ENCODE data around the gene CTAGE9.
"Not testable (repeated sequence)": the region's sequence is repeated elsewhere in the genome, so short reads cannot be mapped to it uniquely, and the experiment has no call there.

CTAGE9 gene, protein sequence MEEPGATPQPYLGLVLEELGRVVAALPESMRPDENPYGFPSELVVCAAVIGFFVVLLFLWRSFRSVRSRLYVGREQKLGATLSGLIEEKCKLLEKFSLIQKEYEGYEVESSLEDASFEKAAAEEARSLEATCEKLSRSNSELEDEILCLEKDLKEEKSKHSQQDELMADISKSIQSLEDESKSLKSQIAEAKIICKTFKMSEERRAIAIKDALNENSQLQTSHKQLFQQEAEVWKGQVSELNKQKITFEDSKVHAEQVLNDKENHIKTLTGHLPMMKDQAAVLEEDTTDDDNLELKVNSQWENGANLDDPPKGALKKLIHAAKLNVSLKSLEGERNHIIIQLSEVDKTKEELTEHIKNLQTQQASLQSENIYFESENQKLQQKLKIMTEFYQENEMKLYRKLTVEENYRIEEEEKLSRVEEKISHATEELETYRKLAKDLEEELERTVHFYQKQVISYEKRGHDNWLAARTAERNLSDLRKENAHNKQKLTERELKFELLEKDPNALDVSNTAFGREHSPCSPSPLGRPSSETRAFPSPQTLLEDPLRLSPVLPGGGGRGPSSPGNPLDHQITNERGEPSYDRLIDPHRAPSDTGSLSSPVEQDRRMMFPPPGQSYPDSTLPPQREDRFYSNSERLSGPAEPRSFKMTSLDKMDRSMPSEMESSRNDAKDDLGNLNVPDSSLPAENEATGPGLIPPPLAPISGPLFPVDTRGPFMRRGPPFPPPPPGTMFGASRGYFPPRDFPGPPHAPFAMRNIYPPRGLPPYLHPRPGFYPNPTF

DNA sequence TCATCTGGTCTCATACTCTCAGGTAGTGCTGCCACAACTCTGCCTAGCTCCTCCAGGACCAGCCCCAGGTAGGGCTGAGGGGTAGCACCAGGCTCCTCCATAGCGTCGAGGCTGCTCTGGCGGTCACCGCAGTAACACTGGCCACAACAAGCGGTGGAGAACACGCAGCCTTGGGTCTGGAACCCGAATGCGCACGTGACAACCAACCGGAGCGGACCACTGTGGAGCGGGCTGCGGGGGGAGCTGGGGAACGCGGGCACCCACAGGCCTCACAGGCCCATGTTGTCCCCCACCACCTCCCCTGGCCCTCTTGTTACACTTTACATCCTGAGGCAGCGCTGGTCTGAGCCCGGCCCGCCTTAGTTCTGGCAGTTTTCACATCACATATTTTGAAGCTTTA is at the start of gene CTAGE9:
Gene CTAGE9, minus strand, starts transcription at position 101 of the 400 bp plus-strand sequence. Its CDS starts 0 bp downstream, at position 101.
- not testable (repeated sequence) for H3K27me3 ChIP-seq (ENCODE audit: insufficient read depth, low read length); H3K36me3 ChIP-seq (ENCODE audit: insufficient read depth, low read length); H3K27ac ChIP-seq (ENCODE audit: low read depth, low read length); H2AFZ ChIP-seq (ENCODE audit: low read length, unreplicated experiment); H3K4me3 ChIP-seq (ENCODE audit: low read depth, low read length); H3K4me1 ChIP-seq (ENCODE audit: control insufficient read depth, insufficient read depth, low read length, unreplicated experiment); H3K79me2 ChIP-seq (ENCODE audit: control insufficient read depth, insufficient read depth, low read length, unreplicated experiment)

DNA sequence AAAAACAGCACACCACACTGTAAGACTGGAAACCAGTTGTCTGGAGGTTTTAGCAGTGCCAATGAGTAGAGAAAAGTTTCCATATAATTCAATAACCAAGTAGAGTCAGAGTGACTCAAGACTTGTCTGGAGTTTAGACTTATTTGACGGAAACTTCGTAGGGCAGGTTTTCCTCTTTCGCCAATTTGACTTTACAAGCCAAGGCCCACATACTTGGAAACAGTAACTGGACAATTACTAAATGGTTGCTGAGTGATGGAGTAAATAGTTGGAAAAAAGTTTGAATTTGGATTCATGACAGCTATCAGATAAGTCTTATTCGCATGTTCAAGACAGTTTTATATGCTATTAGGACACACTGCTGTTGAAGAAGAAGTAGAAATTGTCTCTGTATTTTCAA is 48.1 kb upstream of the CTAGE9 start:
- H3K4me3 ChIP-seq (ENCODE audit: low read depth, low read length) = no peak overlapping the region
- H2AFZ ChIP-seq (ENCODE audit: low read length, unreplicated experiment) = no peak overlapping the region
- H3K4me1 ChIP-seq (ENCODE audit: control insufficient read depth, insufficient read depth, low read length, unreplicated experiment) = peaks cover 23% of the 10 kb centered on the region
- H3K36me3 ChIP-seq (ENCODE audit: insufficient read depth, low read length) = no peaks in the 10 kb centered on the region
- no peaks in the 10 kb centered on the region for H3K27me3 ChIP-seq (ENCODE audit: insufficient read depth, low read length)
- no peak overlapping the region for H3K27ac ChIP-seq (ENCODE audit: low read depth, low read length)
- no peaks in the 10 kb centered on the region for H3K79me2 ChIP-seq (ENCODE audit: control insufficient read depth, insufficient read depth, low read length, unreplicated experiment)

DNA sequence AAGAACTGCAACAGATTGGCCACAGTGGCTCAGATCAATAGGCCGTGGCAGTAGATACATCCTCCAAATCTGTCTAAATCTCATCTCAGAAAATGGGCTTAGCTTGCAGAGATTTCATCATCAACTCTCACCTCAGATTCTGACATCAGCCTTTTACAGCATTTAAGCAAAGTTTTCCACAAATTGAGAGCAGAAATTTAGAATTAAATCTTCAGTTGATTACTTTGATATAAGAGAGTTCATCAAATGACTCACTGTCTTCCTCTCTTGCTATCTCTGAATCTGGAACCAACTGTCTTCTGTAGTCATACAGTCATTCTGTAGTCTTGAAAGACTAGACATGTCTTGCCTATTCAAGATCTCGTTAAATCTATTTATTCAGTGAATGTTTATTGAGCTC is 45.2 kb upstream of the CTAGE9 start:
- H3K27me3 ChIP-seq (ENCODE audit: insufficient read depth, low read length) = no peaks in the 10 kb centered on the region
- peak overlapping the region; percentile 32 for H3K27ac ChIP-seq (ENCODE audit: low read depth, low read length)
- H3K4me3 ChIP-seq (ENCODE audit: low read depth, low read length) = no peak overlapping the region
- no peaks in the 10 kb centered on the region for H3K36me3 ChIP-seq (ENCODE audit: insufficient read depth, low read length)
- peaks cover 14% of the 10 kb centered on the region for H3K4me1 ChIP-seq (ENCODE audit: control insufficient read depth, insufficient read depth, low read length, unreplicated experiment)
- no peaks in the 10 kb centered on the region for H3K79me2 ChIP-seq (ENCODE audit: control insufficient read depth, insufficient read depth, low read length, unreplicated experiment)
- peak overlapping the region; percentile 22 for H2AFZ ChIP-seq (ENCODE audit: low read length, unreplicated experiment)

DNA sequence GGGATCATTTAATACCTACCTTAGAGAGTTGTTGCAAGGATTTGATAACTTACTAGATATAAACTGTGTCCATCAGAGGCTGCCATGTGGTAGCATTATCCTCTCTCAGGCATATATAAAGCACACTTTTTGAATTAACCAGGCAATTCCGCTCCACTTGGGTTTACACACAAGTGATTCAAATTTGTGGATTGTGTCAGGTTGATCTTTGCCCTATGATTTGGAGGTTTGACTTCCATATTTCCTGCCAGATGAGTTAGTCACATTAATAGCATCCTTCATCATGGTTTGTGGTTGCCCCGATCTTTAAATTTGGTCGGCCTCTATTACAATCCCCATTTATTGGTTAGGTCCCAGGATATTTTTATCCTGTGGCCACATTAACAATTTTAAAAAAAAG is 44.8 kb upstream of the CTAGE9 start:
- Histone ChIP-seq H3K36me3 (ENCODE audit: insufficient read depth, low read length) (no peaks in the 10 kb centered on the region), H3K79me2 (ENCODE audit: control insufficient read depth, insufficient read depth, low read length, unreplicated experiment) (no peaks in the 10 kb centered on the region), H3K27me3 (ENCODE audit: insufficient read depth, low read length) (no peaks in the 10 kb centered on the region), H3K4me3 (ENCODE audit: low read depth, low read length) (no peak overlapping the region), H3K4me1 (ENCODE audit: control insufficient read depth, insufficient read depth, low read length, unreplicated experiment) (peaks cover 10% of the 10 kb centered on the region), H3K27ac (ENCODE audit: low read depth, low read length) (peak overlapping the region; percentile 32), H2AFZ (ENCODE audit: low read length, unreplicated experiment) (peak overlapping the region; percentile 22)

DNA sequence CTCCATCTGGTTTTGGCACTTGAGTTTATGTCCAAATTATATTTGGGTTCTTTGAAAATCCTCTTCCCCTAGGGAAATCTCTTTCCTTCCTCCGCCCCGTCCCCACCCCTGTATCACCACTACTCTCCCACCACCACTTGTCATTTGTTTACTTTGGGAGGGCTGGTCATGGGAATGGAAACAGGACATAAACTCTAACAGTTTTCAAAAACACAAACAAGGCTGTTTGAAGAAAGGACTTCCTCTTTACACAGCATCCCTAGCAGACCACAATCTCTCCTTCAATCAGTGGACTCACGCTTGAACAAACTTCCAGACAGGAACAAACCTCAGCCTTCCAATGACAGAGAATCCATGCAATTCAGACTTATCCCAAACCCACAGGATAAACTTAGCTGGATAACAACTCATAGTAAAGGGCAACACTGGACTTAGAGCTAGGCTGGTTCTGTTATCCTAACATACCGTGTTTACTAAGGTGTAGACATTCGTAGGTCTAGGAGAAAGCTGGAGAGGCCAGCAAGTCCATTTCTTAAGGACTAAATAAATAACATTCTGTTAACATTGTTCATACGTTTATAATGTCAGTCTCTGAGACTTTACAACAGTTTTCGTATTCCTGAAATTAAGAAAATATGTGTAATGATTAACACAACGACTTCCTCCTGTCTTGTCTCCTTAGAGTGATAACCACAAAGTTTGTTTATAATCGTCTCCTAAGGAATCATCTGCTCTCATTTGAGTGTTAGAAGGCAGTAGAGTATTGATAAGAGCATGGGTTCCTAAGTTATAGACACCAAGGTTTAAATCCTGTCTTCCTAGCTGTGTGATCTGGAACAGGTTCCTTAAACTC is 44.1 kb upstream of the CTAGE9 start:
- Histone ChIP-seq H3K4me1 (ENCODE audit: control insufficient read depth, insufficient read depth, low read length, unreplicated experiment) (peaks cover 8% of the 10 kb centered on the region), H3K36me3 (ENCODE audit: insufficient read depth, low read length) (no peaks in the 10 kb centered on the region), H3K4me3 (ENCODE audit: low read depth, low read length) (no peak overlapping the region), H3K27me3 (ENCODE audit: insufficient read depth, low read length) (no peaks in the 10 kb centered on the region), H3K79me2 (ENCODE audit: control insufficient read depth, insufficient read depth, low read length, unreplicated experiment) (no peaks in the 10 kb centered on the region), H3K27ac (ENCODE audit: low read depth, low read length) (no peak overlapping the region), H2AFZ (ENCODE audit: low read length, unreplicated experiment) (no peak overlapping the region)

DNA sequence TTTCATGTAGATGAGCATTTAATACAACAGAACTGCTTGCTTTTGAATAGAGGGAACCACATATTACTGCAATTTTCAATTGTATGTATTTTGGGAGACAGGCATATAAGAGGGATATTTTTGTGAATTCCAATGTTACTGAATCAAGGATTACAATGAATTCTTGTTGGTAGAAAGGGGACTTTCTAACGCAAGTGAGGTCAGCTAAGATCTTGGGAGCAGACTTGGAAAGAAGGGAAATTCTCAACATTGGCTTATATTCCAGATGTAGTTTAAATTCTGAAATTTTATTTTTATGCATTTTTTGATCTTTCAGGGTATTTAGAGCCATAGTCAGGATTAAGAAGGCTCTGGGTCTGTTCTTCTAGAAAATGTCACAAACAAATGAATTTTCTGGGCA is 43.3 kb upstream of the CTAGE9 start:
- H2AFZ ChIP-seq (ENCODE audit: low read length, unreplicated experiment) = no peak overlapping the region
- no peaks in the 10 kb centered on the region for H3K27me3 ChIP-seq (ENCODE audit: insufficient read depth, low read length)
- H3K36me3 ChIP-seq (ENCODE audit: insufficient read depth, low read length) = no peaks in the 10 kb centered on the region
- H3K4me1 ChIP-seq (ENCODE audit: control insufficient read depth, insufficient read depth, low read length, unreplicated experiment) = peaks cover 8% of the 10 kb centered on the region
- no peak overlapping the region for H3K27ac ChIP-seq (ENCODE audit: low read depth, low read length)
- H3K79me2 ChIP-seq (ENCODE audit: control insufficient read depth, insufficient read depth, low read length, unreplicated experiment) = no peaks in the 10 kb centered on the region
- no peak overlapping the region for H3K4me3 ChIP-seq (ENCODE audit: low read depth, low read length)

DNA sequence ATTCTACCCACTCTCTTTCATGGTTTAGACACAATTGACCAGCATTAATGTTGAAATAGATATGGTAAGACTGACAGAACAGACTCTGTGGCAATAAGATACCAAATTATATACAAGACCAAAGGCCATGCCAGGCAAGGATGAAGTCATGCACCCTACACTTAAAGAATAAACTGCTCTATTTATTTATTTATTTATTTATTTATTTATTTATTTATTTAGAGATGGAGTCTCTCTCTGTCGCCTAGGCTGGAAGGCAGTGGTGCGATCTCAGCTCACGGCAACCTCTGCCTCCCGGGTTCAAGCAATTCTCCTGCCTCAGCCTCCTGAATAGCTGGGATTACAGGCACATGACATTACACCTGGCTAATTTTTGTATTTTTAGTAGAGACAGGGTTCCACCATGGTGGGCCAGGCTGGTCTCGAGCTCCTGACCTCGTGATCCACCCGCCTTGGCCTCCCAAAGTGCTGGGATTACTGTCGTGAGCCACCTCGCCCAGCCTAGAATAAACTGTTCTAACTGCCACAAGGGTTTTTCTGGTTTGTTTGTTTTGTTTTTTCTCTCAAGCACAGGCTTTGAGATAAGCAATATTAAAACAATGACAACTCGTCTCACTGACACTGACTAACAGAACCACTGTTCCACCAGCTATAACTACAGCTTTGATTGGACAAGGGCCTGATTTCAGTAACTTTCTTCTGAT is 40.3 kb upstream of the CTAGE9 start:
- not testable (repeated sequence) for H3K36me3 ChIP-seq (ENCODE audit: insufficient read depth, low read length); H3K4me3 ChIP-seq (ENCODE audit: low read depth, low read length); H3K27ac ChIP-seq (ENCODE audit: low read depth, low read length); H2AFZ ChIP-seq (ENCODE audit: low read length, unreplicated experiment); H3K27me3 ChIP-seq (ENCODE audit: insufficient read depth, low read length); H3K4me1 ChIP-seq (ENCODE audit: control insufficient read depth, insufficient read depth, low read length, unreplicated experiment); H3K79me2 ChIP-seq (ENCODE audit: control insufficient read depth, insufficient read depth, low read length, unreplicated experiment)

DNA sequence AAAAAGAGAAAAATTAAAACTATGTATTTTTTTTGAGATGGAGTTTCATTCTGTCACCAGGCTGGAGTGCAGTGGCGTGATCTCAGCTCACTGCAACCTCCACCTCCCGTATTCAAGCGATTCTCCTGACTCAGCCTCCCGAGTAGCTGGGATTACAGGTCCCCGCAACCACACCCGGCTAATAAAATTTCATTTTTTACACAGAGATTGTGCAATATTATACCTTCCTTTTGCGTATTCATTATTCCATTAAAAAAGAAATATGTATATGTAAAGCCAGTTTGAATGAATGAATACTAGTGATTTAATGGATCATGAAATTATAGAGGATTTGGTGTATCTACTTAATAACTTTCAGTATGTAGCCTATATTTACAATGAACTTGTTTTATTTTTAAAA is 38.2 kb upstream of the CTAGE9 start:
- Histone ChIP-seq H2AFZ (ENCODE audit: low read length, unreplicated experiment) (no peak overlapping the region), H3K79me2 (ENCODE audit: control insufficient read depth, insufficient read depth, low read length, unreplicated experiment) (no peaks in the 10 kb centered on the region), H3K27me3 (ENCODE audit: insufficient read depth, low read length) (no peaks in the 10 kb centered on the region), H3K4me3 (ENCODE audit: low read depth, low read length) (no peak overlapping the region), H3K4me1 (ENCODE audit: control insufficient read depth, insufficient read depth, low read length, unreplicated experiment) (no peaks in the 10 kb centered on the region), H3K36me3 (ENCODE audit: insufficient read depth, low read length) (no peaks in the 10 kb centered on the region), H3K27ac (ENCODE audit: low read depth, low read length) (no peak overlapping the region)

DNA sequence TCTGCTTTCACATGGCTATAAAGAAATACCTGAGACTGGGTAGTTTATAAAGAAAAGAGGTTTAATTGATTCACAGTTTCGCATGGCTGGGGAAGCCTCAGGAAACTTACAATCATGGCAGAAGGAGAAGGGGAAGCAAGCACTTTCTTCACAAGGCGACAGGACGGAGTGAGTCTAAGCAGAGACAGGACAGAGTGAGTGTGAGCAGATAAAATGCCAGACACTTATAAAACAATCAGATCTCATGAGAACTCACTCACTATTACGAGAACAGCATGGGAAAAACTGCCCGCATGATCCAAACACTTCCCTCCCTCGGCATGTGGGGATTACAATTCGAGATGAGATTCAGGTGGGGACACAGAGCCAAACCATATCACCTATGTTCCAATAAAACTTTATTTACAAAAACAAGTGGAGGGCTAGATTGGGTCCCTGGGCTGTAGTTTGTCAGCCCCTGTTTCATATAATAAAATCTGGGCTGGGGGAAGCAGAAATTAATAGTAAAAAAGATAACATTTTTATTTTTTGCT is 37.1 kb upstream of the CTAGE9 start:
- no peaks in the 10 kb centered on the region for H3K36me3 ChIP-seq (ENCODE audit: insufficient read depth, low read length)
- H2AFZ ChIP-seq (ENCODE audit: low read length, unreplicated experiment) = no peak overlapping the region
- no peak overlapping the region for H3K4me3 ChIP-seq (ENCODE audit: low read depth, low read length)
- no peaks in the 10 kb centered on the region for H3K4me1 ChIP-seq (ENCODE audit: control insufficient read depth, insufficient read depth, low read length, unreplicated experiment)
- no peak overlapping the region for H3K27ac ChIP-seq (ENCODE audit: low read depth, low read length)
- H3K79me2 ChIP-seq (ENCODE audit: control insufficient read depth, insufficient read depth, low read length, unreplicated experiment) = no peaks in the 10 kb centered on the region
- no peaks in the 10 kb centered on the region for H3K27me3 ChIP-seq (ENCODE audit: insufficient read depth, low read length)

DNA sequence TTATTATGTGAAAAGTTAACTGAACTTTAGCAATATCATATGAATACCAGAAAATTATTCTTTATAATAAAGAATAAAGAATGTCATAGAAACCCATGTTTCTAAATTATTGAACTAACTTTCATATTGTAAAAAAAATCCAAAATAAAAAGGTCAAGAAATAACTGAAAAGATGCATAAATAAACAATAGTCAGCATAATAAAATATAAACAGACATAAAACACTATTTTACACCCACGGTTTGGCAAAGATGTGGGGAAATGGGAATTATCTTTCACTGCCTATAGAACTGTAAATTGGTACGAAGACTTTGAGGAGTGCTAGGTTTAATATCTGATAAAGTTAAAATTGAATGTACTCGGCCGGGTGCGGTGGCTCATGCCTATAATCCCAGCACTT is 34.7 kb upstream of the CTAGE9 start:
- Histone ChIP-seq H3K79me2 (ENCODE audit: control insufficient read depth, insufficient read depth, low read length, unreplicated experiment) (no peaks in the 10 kb centered on the region), H3K27ac (ENCODE audit: low read depth, low read length) (no peak overlapping the region), H3K4me3 (ENCODE audit: low read depth, low read length) (no peak overlapping the region), H3K27me3 (ENCODE audit: insufficient read depth, low read length) (no peaks in the 10 kb centered on the region), H3K4me1 (ENCODE audit: control insufficient read depth, insufficient read depth, low read length, unreplicated experiment) (no peaks in the 10 kb centered on the region), H3K36me3 (ENCODE audit: insufficient read depth, low read length) (no peaks in the 10 kb centered on the region), H2AFZ (ENCODE audit: low read length, unreplicated experiment) (no peak overlapping the region)

Measured in ACC112 (cell line).